Lung (tissue), 12 donors: ENCODE data around the gene INHBA. TPM values are rescaled to one million over a fixed set of nuclear protein-coding genes. Genes with fewer than 3 reads are reported as not detected.

Source experiments
- ATAC-seq: fragments of 200-7000 bp; cut with Tn5 transposase; one replicate; pipeline ENCODE4 v1.9.1; 2020; ENCODE audit warnings: moderate number of reproducible peaks; ENCODE audit not compliant: insufficient read depth, low FRiP score
- DNase-seq, 3 donors: peaks; one replicate each; pipeline ENCODE4 v3.0.0-alpha.2; 2013 to 2017
- H3K27ac ChIP-seq, 2 donors: one replicate each; pipeline ENCODE4 v1.5.1; 2013; ENCODE audit warnings: mild to moderate bottlenecking in 2 of 2, moderate library complexity in 2 of 2, control low read depth in 1 of 2, inconsistent platforms in 1 of 2, low read depth in 1 of 2, low read length in 1 of 2
- H3K27me3 ChIP-seq, 3 donors: one replicate each; pipeline ENCODE4 v1.5.1; 2013; ENCODE audit warnings: low read length in 2 of 3; ENCODE audit not compliant: control insufficient read depth in 3 of 3, insufficient read depth in 3 of 3
- H3K36me3 ChIP-seq, 4 donors: one replicate each; pipeline ENCODE4 v1.5.1; 2013; ENCODE audit warnings: low read length in 4 of 4, mild to moderate bottlenecking in 1 of 4, moderate library complexity in 1 of 4; ENCODE audit not compliant: control insufficient read depth in 4 of 4, insufficient read depth in 4 of 4
- H3K4me1 ChIP-seq, 5 donors: one replicate each; pipeline ENCODE4 v1.5.1; 2013; ENCODE audit warnings: low read length in 5 of 5, mild to moderate bottlenecking in 2 of 5, moderate library complexity in 1 of 5; ENCODE audit not compliant: control insufficient read depth in 5 of 5, insufficient read depth in 5 of 5
- H3K4me3 ChIP-seq: one replicate; pipeline ENCODE4 v1.5.1; 2013; ENCODE audit warnings: mild to moderate bottlenecking, control low read depth, moderate library complexity
- H3K9ac ChIP-seq, 2 donors: one replicate each; pipeline ENCODE4 v1.5.1; 2013; ENCODE audit warnings: low read length in 2 of 2, control low read depth in 1 of 2; ENCODE audit not compliant: insufficient read depth in 1 of 2
- H3K9me3 ChIP-seq, 4 donors: one replicate each; pipeline ENCODE4 v1.5.1; 2013; ENCODE audit warnings: low read length in 3 of 4, mild to moderate bottlenecking in 1 of 4, moderate library complexity in 1 of 4; ENCODE audit not compliant: control insufficient read depth in 4 of 4, insufficient read depth in 3 of 4
- WGBS, 2 donors: extraction: QIAGEN DNeasy Blood & Tissue Kit; methylation state at CpG; one replicate each; pipeline ENCODE4 v1.1.7; 2013; 5-methylcytosine and 5-hydroxymethylcytosine counted together
- polyA plus RNA-seq, 2 donors: library from polyadenylated mRNA; stranded (reverse); fragments of 200-250 nt; gene quantifications; one replicate each; pipeline ENCODE4 v1.2.1, GENCODE V29; 2013
- total RNA-seq, 2 donors: library from RNA; depleted of rRNA in 1 of 2; stranded (reverse); fragments of >200 nt in 1 of 2; gene quantifications; one replicate each; pipeline ENCODE4 v1.2.1, GENCODE V29; 2014 to 2021
- TF ChIP-seq, protein P1 (sequence below): IDR thresholded peaks from 2 replicates; pipeline ENCODE4 v1.5.1; 2012; ENCODE audit warnings: mild to moderate bottlenecking; ENCODE audit errors: control extremely low read depth, extremely low read depth
- donor health status: control.
- donor health status: control.
- donor health status: Bipolar disorder and iron deficiency.
- donor health status: healthy.
- donor health status: DM: yes; HTN: yes; CAD: no.

Gene INHBA
- total and polyA plus RNA-seq, 4 donors: 1.6 to 23.2 (median 5.3) TPM

DNA sequence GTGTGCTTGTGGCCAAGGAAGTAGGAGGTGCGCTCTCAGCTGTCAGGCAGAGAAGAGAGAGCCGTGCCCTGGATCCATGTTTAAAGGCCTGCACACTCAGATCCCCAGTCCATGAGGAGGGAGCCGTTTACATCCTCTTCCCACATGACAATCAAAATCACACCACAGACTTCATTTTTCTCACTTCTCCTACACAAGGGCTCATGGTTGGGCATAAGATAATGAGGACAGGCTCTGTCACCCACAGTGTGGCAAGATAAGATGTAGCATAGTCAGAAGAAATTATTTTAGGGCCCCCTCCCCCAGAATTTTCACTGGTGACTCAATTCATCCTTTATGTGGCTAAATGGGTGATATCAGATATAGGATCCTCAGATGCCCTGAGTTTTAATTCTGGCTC, 35.9 kb upstream of the INHBA start:
- Histone ChIP-seq H3K4me1 (no peaks in the 10 kb centered on the region), H3K27me3 (no peaks in the 10 kb centered on the region), H3K27ac (no peak overlapping the region), H3K4me3 (no peak overlapping the region), H3K9me3 (peaks cover 0 to 12% (median 5%) of the 10 kb centered on the region in 4 donors), H3K36me3 (no peaks in the 10 kb centered on the region), H3K9ac (no peak overlapping the region)
- TF ChIP-seq, protein P1, sequence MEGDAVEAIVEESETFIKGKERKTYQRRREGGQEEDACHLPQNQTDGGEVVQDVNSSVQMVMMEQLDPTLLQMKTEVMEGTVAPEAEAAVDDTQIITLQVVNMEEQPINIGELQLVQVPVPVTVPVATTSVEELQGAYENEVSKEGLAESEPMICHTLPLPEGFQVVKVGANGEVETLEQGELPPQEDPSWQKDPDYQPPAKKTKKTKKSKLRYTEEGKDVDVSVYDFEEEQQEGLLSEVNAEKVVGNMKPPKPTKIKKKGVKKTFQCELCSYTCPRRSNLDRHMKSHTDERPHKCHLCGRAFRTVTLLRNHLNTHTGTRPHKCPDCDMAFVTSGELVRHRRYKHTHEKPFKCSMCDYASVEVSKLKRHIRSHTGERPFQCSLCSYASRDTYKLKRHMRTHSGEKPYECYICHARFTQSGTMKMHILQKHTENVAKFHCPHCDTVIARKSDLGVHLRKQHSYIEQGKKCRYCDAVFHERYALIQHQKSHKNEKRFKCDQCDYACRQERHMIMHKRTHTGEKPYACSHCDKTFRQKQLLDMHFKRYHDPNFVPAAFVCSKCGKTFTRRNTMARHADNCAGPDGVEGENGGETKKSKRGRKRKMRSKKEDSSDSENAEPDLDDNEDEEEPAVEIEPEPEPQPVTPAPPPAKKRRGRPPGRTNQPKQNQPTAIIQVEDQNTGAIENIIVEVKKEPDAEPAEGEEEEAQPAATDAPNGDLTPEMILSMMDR: no peak
- WGBS, 2 donors: 63 to 68% methylated on average over 3 of the region's 3 CpGs
- DNase-seq (no peak), ATAC-seq (no peak)

DNA sequence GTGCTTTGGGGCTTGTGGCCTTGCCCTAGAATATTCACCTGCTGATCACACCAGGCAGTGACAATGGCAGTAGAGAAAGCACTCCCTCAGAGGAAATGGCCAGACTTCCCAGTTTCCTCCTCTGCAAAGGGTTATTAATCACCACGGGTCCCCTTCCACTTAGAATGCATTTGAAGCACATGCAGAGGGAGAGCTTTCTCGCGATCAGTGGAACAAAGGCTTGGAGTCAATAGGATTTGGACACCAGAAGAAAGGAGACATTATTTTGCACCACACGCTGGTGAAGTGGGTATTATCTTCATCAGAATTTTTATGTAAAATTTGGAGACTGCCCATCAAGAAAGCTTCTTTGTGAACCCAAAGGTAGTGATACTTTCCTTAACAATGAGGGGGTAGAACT, 35.4 kb upstream of the INHBA start:
- 63 to 65% methylated on average over 4 of the region's 4 CpGs for WGBS, 2 donors
- no peak overlapping the region for H3K4me3 ChIP-seq
- no peaks in the 10 kb centered on the region for H3K27me3 ChIP-seq
- DNase-seq: no peak
- H3K9ac ChIP-seq: no peak overlapping the region
- H3K9me3 ChIP-seq: peaks cover 0 to 12% (median 5%) of the 10 kb centered on the region in 4 donors
- TF ChIP-seq, protein P1: no peak
- no peak overlapping the region for H3K27ac ChIP-seq
- no peak for ATAC-seq
- no peaks in the 10 kb centered on the region for H3K36me3 ChIP-seq
- no peaks in the 10 kb centered on the region for H3K4me1 ChIP-seq

DNA sequence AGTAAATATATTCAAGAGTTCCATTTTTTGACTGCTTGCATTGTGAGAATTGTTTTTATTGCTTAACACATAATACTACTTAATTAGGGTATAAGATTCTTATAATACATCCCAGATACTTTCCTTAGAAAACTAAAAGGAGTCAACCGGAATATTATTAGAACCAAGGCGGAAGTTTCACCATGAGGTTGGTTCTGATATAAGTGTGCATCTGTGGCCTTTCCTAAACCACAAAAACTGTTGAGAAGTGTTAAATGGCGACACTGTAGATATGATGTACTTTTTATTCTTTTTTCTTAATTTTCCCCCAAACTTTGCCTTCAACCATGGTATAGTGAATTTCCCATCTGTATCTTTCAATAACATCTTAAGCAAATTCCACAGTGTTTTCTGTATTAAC, 32.3 kb upstream of the INHBA start:
- no peak overlapping the region for H3K4me3 ChIP-seq
- H3K36me3 ChIP-seq: no peaks in the 10 kb centered on the region
- H3K27me3 ChIP-seq: no peaks in the 10 kb centered on the region
- no peak overlapping the region for H3K27ac ChIP-seq
- no peak overlapping the region for H3K9ac ChIP-seq
- WGBS, 2 donors: 37 to 64% methylated on average over 3 of the region's 3 CpGs
- TF ChIP-seq, protein P1: no peak
- DNase-seq: no peak
- no peak for ATAC-seq
- H3K9me3 ChIP-seq: no peaks in the 10 kb centered on the region
- H3K4me1 ChIP-seq: no peaks in the 10 kb centered on the region

DNA sequence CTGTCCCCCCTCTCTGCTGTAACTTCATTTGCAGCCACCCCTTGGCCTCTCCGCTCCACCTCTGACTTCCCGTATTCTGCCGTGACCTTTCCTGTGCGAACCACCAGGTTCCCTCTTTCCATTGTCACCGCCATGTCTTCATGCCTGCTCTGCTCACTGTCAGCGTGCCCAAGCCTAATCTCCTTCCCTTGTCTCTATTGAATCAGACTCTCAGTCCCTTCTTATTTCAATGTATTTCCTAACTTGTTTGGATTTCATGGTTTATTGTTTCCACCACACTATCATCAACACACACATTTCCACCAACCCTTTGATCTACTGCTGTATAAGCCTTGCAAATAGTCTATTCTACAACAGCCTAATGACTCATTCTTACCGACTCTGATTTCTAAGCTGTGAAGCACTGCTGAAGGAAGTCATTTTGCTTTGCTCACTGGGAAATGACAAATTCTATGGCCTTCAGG, 30.0 kb upstream of the INHBA start:
- no peak for ATAC-seq
- Histone ChIP-seq H3K9ac (no peak overlapping the region), H3K36me3 (no peaks in the 10 kb centered on the region), H3K27ac (no peak overlapping the region), H3K4me3 (no peak overlapping the region), H3K9me3 (no peaks in the 10 kb centered on the region), H3K27me3 (no peaks in the 10 kb centered on the region), H3K4me1 (no peaks in the 10 kb centered on the region)
- WGBS, 2 donors: 33 to 50% methylated on average over 7 of the region's 7 CpGs
- TF ChIP-seq, protein P1: no peak
- no peak for DNase-seq
